HUES48 (cell line): ENCODE measurements around the gene JAM3.
"Not testable (repeated sequence)": the region's sequence is repeated elsewhere in the genome, so short reads cannot be mapped to it uniquely, and the experiment has no call there.

ENCODE experiments used
- H3K27ac ChIP-seq: one replicate; pipeline ENCODE4 v1.7.0; 2013; ENCODE audit warnings: low read depth, low read length, inconsistent platforms
- H3K27me3 ChIP-seq: 2 replicates; pipeline ENCODE4 v1.6.1; 2013; ENCODE audit warnings: mild to moderate bottlenecking, low read length; ENCODE audit not compliant: control insufficient read depth, insufficient read depth
- H3K36me3 ChIP-seq: 2 replicates; pipeline ENCODE4 v1.6.1; 2013; ENCODE audit warnings: low read length; ENCODE audit not compliant: control insufficient read depth, insufficient read depth
- H3K4me1 ChIP-seq: 2 replicates; pipeline ENCODE4 v1.6.1; 2013; ENCODE audit warnings: mild to moderate bottlenecking, low read length; ENCODE audit not compliant: control insufficient read depth, insufficient read depth
- H3K4me3 ChIP-seq: 2 replicates; pipeline ENCODE4 v1.5.1; 2013; ENCODE audit warnings: mild to moderate bottlenecking, low read depth, low read length
- H3K9ac ChIP-seq: 2 replicates; pipeline ENCODE4 v1.6.1; 2013; ENCODE audit warnings: mild to moderate bottlenecking, low read depth, low read length, moderate library complexity
- H3K9me3 ChIP-seq: 2 replicates; pipeline ENCODE4 v1.6.1; 2013; ENCODE audit warnings: low read length; ENCODE audit not compliant: control insufficient read depth, insufficient read depth

JAM3 gene

DNA sequence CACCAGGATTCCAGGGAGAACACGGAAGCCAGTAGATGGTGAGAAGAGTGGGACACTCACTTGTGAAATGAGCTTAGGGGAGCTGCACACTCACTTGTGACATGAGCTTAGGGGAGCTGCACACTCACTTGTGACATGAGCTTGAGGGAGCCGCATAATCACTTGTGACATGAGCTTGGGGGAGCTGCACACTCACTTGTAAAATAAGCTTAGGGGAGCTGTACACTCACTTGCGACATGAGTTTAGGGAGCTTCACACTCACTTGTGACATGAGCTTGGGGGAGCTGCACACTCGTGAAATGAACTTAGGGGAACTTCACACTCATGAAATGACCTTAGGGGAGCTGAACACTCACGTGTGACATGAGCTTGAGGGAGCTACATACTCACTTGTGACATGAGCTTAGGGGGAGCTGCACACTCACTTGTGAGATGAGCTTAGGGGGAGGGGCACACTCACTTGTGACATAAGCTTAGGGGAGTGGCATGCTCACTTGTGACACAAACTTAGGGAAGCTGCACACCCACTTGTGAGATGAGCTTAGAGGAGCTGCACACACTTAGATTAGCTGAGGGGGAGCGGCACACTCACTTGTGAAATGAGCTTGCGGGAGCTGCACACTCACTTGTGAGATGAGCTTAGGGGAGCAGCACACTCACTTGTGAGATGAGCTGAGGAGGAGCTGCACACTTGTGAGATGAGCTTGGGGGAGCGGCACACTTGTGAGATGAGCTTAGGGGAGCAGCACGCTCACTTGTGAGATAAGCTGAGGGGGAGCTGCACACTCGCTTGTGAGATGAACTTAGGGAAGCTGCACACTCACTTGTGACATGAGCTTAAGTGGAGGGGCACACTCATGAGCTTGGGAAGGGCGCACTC lies 95.9 kb downstream of the JAM3 start:
- H3K9me3 ChIP-seq = peaks cover 91% of the 10 kb centered on the region
- H3K27me3 ChIP-seq = no peaks in the 10 kb centered on the region
- H3K36me3 ChIP-seq = peaks cover 88% of the 10 kb centered on the region
- no peak overlapping the region for H3K27ac ChIP-seq
- H3K4me1 ChIP-seq = no peaks in the 10 kb centered on the region
- no peak overlapping the region for H3K9ac ChIP-seq
- peak overlapping the region; percentile 50 for H3K4me3 ChIP-seq

DNA sequence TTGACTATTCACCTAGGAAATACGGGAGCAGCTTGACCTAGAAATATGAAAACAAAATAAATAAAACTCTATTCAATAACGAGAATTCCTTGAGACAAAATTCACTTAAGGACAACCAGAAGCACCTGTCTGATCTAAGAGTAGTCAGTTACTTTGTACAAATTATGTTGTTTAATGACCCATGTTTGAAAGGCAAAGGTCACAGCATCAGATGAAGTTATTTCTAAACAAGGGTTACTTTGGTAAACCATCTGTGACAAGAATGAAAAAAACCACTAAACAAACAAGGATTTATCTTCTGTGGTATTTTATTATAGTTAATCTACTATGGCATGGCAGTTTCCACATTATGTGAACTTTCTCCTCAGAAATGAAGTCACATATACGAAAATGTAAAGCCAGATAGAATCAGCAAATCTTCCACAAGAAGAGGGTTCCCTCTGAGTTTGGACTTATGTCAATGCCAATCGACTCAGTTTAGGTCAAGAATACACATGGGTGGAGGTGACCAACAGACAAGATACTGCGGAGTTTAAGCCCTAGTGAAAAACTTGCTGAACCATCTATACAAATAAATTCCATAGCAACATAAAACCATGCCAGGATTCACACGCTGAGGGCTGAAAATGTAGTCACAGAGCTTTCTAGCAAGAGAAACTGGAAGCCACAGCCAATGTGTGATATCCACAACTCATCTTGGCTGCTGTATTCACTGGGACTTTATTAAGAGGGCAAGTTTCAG lies 101.5 kb downstream of the JAM3 start:
- Histone ChIP-seq H3K9ac (no peak overlapping the region), H3K27me3 (no peaks in the 10 kb centered on the region), H3K27ac (no peak overlapping the region), H3K36me3 (peaks cover 87% of the 10 kb centered on the region), H3K9me3 (peaks cover 87% of the 10 kb centered on the region), H3K4me3 (no peak overlapping the region; the same call in 1 of the 2 replicates), H3K4me1 (no peaks in the 10 kb centered on the region)

DNA sequence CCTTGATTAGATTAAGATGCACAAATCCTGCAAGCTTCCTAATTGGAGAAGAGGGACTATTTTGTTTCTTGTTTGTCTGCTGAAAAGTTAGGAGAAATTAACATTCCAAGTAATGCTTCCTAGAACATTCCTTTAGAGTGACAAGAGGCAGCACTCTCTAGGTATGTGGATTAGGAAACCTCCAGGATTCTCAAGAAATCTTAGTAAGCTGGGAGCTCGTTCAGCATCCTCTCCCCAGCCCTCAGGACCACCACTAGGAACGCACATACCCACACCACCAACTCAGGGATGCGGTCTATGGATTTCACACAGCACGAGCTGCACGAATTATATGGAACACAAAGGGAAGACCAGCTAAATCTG lies 102.0 kb downstream of the JAM3 start:
- Histone ChIP-seq H3K4me1 (no peaks in the 10 kb centered on the region), H3K27me3 (no peaks in the 10 kb centered on the region), H3K4me3 (no peak overlapping the region), H3K9ac (no peak overlapping the region), H3K9me3 (peaks cover 81% of the 10 kb centered on the region), H3K36me3 (peaks cover 87% of the 10 kb centered on the region), H3K27ac (no peak overlapping the region)

DNA sequence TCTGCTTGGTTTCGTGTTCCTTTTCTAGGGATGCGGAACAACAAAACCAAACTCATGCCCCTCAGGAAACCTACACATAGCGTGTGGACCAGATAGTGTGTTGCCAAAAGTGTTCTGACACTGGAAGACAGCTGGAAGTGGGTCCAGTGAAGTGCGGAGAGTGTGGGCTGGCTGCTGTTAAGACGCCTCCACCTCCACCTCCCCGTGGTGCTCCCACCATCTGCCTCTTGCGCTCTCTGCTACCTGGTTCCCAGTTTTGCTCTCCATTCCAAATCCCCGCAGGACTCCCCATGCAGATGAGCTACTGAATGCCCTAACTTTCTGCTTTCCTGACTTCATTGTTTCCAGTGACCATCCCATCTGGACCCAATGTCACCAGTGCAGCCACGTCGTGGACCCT lies 103.1 kb downstream of the JAM3 start:
- Histone ChIP-seq H3K36me3 (peaks cover 97% of the 10 kb centered on the region), H3K27ac (no peak overlapping the region), H3K4me3 (no peak overlapping the region), H3K9ac (no peak overlapping the region), H3K27me3 (no peaks in the 10 kb centered on the region), H3K4me1 (no peaks in the 10 kb centered on the region), H3K9me3 (peaks cover 79% of the 10 kb centered on the region)

DNA sequence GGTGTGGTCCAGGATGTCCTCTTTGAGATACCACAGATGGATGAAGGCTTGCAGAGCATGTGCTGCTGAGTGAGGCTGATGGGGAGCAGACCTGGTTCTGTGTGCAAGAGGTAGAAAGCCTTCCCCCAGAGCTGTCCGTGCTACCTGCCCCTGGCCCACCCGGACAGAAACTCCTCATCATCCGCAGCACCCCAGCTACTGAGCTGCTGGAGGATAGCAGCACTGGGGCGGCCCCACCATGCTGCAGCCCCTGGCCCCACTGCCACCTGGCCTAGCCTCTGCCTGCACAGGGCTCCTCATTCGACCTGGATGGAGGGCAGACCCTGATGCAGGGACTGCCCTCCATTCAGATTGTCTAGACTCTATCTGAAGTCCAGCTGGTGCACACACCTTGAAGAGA lies 104.4 kb downstream of the JAM3 start:
- H3K9ac ChIP-seq = no peak overlapping the region
- H3K4me3 ChIP-seq = no peak overlapping the region
- H3K9me3 ChIP-seq = peaks cover 66% of the 10 kb centered on the region
- H3K36me3 ChIP-seq = peaks cover 97% of the 10 kb centered on the region
- H3K27ac ChIP-seq = no peak overlapping the region
- no peaks in the 10 kb centered on the region for H3K4me1 ChIP-seq
- no peaks in the 10 kb centered on the region for H3K27me3 ChIP-seq

DNA sequence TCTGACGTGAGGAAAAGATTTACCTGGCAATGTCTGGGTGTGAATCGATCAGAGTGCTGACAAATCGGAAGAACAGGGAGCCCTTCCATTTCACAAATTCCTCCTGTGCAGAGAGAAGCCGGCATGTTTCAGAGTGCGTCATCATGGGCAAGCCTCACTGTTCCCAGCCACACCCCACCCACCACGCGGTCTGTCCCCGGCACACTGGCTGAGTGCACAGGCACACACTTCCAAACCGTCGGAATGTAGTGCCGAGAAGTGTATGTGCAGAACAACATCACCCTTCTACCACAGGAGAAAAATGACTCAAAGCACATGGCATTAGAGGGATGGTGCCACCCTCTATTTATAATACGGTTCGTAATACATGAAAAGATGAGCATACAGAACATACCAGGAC lies 107.4 kb downstream of the JAM3 start:
- H3K36me3 ChIP-seq = peaks cover 97% of the 10 kb centered on the region
- no peak overlapping the region for H3K4me3 ChIP-seq
- H3K9me3 ChIP-seq = peaks cover 36% of the 10 kb centered on the region
- H3K9ac ChIP-seq = no peak overlapping the region
- H3K27me3 ChIP-seq = no peaks in the 10 kb centered on the region
- H3K27ac ChIP-seq = no peak overlapping the region
- no peaks in the 10 kb centered on the region for H3K4me1 ChIP-seq

DNA sequence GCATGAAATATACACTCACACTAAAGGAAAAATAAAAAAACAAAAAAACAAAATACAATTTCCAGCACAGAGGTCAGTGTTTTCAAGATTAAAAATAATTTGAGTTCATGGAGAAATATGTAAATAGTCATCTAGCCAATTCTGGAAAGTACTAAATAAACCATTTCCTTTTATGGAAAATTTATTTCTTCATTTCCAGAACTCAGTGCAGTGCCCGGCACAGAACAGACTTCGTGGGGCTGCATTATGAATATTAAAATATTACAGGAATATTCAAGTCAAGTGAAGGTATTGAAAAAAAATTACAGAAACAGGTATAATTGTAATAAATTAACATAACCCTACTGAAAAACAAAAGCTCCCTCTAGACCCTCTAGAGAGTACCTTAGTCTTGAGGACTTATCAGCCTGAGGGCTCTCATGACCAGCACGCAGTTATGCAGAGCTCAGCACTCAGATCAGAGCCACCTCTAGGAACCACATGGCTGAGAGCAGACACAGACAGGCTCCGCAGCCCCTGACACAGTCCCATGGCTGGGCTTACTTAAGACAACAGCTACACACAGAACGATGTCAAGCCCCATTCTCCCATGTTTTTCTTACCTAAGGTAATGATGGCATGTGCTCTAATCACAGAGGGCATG lies 109.3 kb downstream of the JAM3 start:
- Histone ChIP-seq H3K4me3 (no peak overlapping the region), H3K9ac (no peak overlapping the region), H3K9me3 (peaks cover 18% of the 10 kb centered on the region), H3K27me3 (no peaks in the 10 kb centered on the region), H3K36me3 (peaks cover 97% of the 10 kb centered on the region), H3K4me1 (no peaks in the 10 kb centered on the region), H3K27ac (no peak overlapping the region)

DNA sequence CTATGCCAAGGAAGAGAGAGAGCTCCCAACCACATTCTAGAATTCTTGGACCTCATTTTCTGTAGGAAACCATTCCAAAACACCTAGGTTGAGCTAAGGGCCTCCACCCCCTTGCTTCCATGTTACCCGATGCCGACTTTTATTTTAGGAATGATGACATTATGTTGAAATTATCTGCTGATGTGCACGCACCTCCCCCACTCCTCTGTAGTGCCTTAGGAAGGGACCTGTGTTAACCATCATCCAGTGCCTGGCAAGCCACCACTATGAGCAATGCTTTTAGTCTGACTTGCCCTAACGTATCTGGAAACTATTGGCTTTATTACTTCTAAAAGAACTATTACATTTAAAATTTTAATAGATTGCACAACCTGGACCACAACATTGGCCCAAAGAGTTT lies 112.8 kb downstream of the JAM3 start:
- Histone ChIP-seq H3K36me3 (peaks cover 95% of the 10 kb centered on the region), H3K9me3 (no peaks in the 10 kb centered on the region), H3K9ac (no peak overlapping the region), H3K4me3 (no peak overlapping the region), H3K27me3 (no peaks in the 10 kb centered on the region), H3K4me1 (no peaks in the 10 kb centered on the region), H3K27ac (no peak overlapping the region)

DNA sequence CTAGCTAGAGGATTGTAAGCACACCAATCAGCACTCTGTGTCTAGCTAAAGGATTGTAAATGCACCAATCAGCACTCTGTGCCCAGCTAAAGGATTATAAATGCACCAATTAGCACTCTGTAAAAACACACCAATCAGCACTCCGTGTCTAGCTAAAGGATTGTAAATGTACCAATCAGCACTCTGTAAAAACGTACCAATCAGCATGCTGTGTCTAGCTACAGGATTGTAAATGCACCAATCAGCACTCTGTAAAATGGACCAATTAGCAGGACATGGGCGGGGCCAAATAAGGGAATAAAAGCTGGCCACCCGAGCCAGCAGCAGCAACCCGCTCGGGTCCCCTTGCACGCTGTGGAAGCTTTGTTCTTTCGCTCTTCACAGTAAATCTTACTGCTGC lies 119.2 kb downstream of the JAM3 start:
- H3K4me1 ChIP-seq, H3K4me3 ChIP-seq, H3K27ac ChIP-seq, H3K9ac ChIP-seq, H3K27me3 ChIP-seq: not testable (repeated sequence)
- Histone ChIP-seq H3K36me3 (peaks cover 96% of the 10 kb centered on the region), H3K9me3 (peaks cover 12% of the 10 kb centered on the region)

DNA sequence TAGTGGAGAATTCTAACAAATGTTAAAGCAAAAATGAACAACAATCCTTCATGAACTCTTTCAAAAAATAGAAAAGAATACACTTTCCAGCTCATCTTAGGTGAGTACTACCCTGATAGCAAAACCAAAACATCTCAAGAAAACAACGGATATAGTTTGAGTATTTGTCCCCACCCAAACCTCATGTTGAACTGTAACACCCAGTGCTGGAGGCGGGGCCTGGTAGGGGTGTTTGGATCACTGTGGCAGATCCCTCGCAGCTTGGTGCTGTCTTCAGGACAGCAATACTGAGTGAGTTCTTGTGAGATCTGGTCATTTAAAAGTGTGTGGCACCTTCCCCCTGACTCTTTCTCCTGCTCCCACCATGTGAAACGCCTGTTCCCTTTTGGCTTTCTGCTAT lies 127.9 kb downstream of the JAM3 start:
- Histone ChIP-seq H3K4me1 (no peaks in the 10 kb centered on the region), H3K4me3 (no peak overlapping the region), H3K27ac (no peak overlapping the region), H3K36me3 (peaks cover 87% of the 10 kb centered on the region), H3K9me3 (no peaks in the 10 kb centered on the region; the same call in 1 of the 2 replicates), H3K9ac (no peak overlapping the region), H3K27me3 (no peaks in the 10 kb centered on the region)

DNA sequence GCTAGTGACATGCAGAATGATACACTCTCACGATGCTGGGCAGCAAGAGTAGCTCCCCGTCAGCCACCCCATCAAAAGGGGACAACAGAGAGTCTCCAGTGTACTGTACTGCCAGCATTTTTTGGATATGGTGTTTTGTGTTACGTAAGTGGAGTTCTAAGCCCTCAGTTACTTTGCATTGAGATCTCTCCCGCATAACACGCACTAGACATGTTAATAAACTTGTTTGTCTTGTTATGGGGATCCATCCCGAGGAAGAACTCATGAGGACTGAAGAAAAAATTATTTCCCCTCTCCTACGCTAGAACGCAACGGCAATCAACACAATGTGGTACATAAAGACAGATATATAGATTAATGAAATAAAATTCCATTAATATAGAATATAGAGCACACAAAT lies 130.7 kb downstream of the JAM3 start:
- Histone ChIP-seq H3K4me3 (no peak overlapping the region), H3K27me3 (no peaks in the 10 kb centered on the region), H3K9ac (no peak overlapping the region), H3K27ac (no peak overlapping the region), H3K4me1 (no peaks in the 10 kb centered on the region), H3K9me3 (no peaks in the 10 kb centered on the region), H3K36me3 (peaks cover 87% of the 10 kb centered on the region)
